ENCODE data around the gene IL36A.

IL36A gene

GRCh38 chr2:113050921-113051895 is 45.9 kb downstream of the IL36A start:
- DNase-seq (ENCODE audit: low spot score): no peak

GRCh38 chr2:113052396-113052917 is 47.2 kb downstream of the IL36A start, which contains the start of gene IL36B:
TSS of gene IL36B (minus strand) at chr2:113052867.
- no peak for DNase-seq (ENCODE audit: low spot score)

- DNase-seq (ENCODE audit: low spot score): no peak
Observed at GRCh38 chr2:113053666-113054065, 48.4 kb downstream of the IL36A start.

GRCh38 chr2:113054066-113054465 is 48.8 kb downstream of the IL36A start:
- DNase-seq (ENCODE audit: low spot score): no peak

GRCh38 chr2:113056521-113056920 is 51.3 kb downstream of the IL36A start:
- DNase-seq (ENCODE audit: low spot score): no peak

- no peak for DNase-seq (ENCODE audit: low spot score)
Observed at GRCh38 chr2:113057117-113057516, 51.9 kb downstream of the IL36A start.
